K562 (cell line): ENCODE results near the gene C17orf75. TPM values are rescaled to one million over a fixed set of nuclear protein-coding genes. Genes with fewer than 3 reads are reported as not detected.

Experiments
- ATAC-seq: fragments of 200-7000 bp; cut with Tn5 transposase; 3 replicates; pipeline ENCODE4 v1.9.1; 2020; ENCODE audit warnings: moderate library complexity
- BruUV-seq: library from RNA; stranded (reverse); fragments of 400-500 nt; replicated peaks from 2 replicates; lab custom pipeline; 2021; lab: Mats Ljungman, UMichigan
- CTCF ChIA-PET: fragments of 300-600 bp; formaldehyde crosslinking; extraction: SDS; loops from one replicate; lab custom pipeline; 2021; ENCODE audit warnings: low intra/inter-chr PET ratio; lab: Yijun Ruan, JAX
- POLR2A ChIA-PET: fragments of 300-600, 350-650 bp; sonication (Branson Sonifier 250); formaldehyde crosslinking; extraction: SDS; loops from one replicate; lab custom pipeline; 2021; ENCODE audit warnings: antibody characterized with exemption, inconsistent platforms; lab: Yijun Ruan, JAX
- DNase-seq, 4 experiments: peaks; one replicate each; pipeline versions ENCODE4 v3.0.0 to v3.0.0-alpha.2; 2011 to 2018; ENCODE audit warnings: low spot score in 3 of 4, mixed read lengths in 3 of 4; ENCODE audit errors: extremely low read depth in 1 of 4
- FAIRE-seq: peaks from 2 replicates; lab custom pipeline; 2011; peaks lifted over from hg19 to GRCh38; lab: Jason Lieb, UNC
- H2AFZ ChIP-seq: 2 replicates; pipeline ENCODE4 v1.6.0; 2011; ENCODE audit warnings: low read depth, low read length, control low read depth, inconsistent platforms
- H3K27ac ChIP-seq: fragments of 200-600 bp; 3 replicates; pipeline ENCODE4 v1.8.0; 2011; ENCODE audit warnings: low read depth, mild to moderate bottlenecking, control low read depth, inconsistent platforms, low read length, moderate library complexity, mixed read lengths; ENCODE audit errors: extremely low read depth
- H3K27me3 ChIP-seq, 2 experiments: fragments of 300-600 bp in 1 of 2; 2 replicates in 1 of 2; 3 replicates in 1 of 2; pipeline versions ENCODE4 v1.6.0 to v1.8.0; 2011; ENCODE audit warnings: inconsistent platforms in 2 of 2, low read length in 2 of 2, mild to moderate bottlenecking in 1 of 2, mixed read lengths in 1 of 2, moderate library complexity in 1 of 2; ENCODE audit not compliant: control insufficient read depth in 2 of 2, insufficient read depth in 2 of 2
- H3K36me3 ChIP-seq: fragments of 300-600 bp; 3 replicates; pipeline ENCODE4 v1.8.0; 2011; ENCODE audit warnings: mild to moderate bottlenecking, low read length, inconsistent platforms; ENCODE audit not compliant: control insufficient read depth, insufficient read depth
- H3K4me1 ChIP-seq, 2 experiments: fragments of 200-600 bp in 1 of 2; replicated peaks in 1 of 2; 2 replicates in 1 of 2; 3 replicates in 1 of 2; pipeline versions ENCODE4 v1.5.1 to v1.8.0; 2011; ENCODE audit warnings: inconsistent platforms in 2 of 2, low read length in 2 of 2, mild to moderate bottlenecking in 1 of 2, mixed read lengths in 1 of 2, moderate library complexity in 1 of 2; ENCODE audit not compliant: control insufficient read depth in 2 of 2, insufficient read depth in 2 of 2
- H3K4me2 ChIP-seq: 2 replicates; pipeline ENCODE4 v1.6.1; 2011; ENCODE audit warnings: low read length, control low read depth, inconsistent platforms, mixed read lengths; ENCODE audit not compliant: insufficient read depth
- H3K4me3 ChIP-seq: fragments of 200-600 bp; sonication (generic), shearing (Covaris generic); 2 replicates; pipeline ENCODE4 v1.5.1; 2016; ENCODE audit warnings: control low read depth, inconsistent platforms
- H3K79me2 ChIP-seq: fragments of 200-600 bp; 3 replicates; pipeline ENCODE4 v1.8.0; 2011; ENCODE audit warnings: low read length, inconsistent platforms; ENCODE audit not compliant: control insufficient read depth, insufficient read depth
- H3K9ac ChIP-seq, 2 experiments: 2 replicates each; pipeline versions ENCODE4 v1.6.0 to v1.6.1; 2011; ENCODE audit warnings: low read depth in 2 of 2, low read length in 2 of 2, control low read depth in 1 of 2, inconsistent platforms in 1 of 2, mild to moderate bottlenecking in 1 of 2, mixed read lengths in 1 of 2; ENCODE audit not compliant: insufficient read depth in 1 of 2
- H3K9me1 ChIP-seq: one replicate; pipeline ENCODE4 v1.6.0; 2011; ENCODE audit warnings: inconsistent platforms, mild to moderate bottlenecking, low read length, moderate library complexity; ENCODE audit not compliant: control insufficient read depth, insufficient read depth
- H3K9me3 ChIP-seq: replicated peaks from 2 replicates; pipeline ENCODE4 v1.5.1; 2011; ENCODE audit warnings: low read depth, low read length, inconsistent platforms; ENCODE audit not compliant: control insufficient read depth, insufficient read depth
- H4K20me1 ChIP-seq: replicated peaks from 2 replicates; pipeline ENCODE4 v1.6.1; 2011; ENCODE audit warnings: low read length, inconsistent platforms, mixed read lengths; ENCODE audit not compliant: control insufficient read depth, insufficient read depth
- ATF6 ChIP-seq: sonication (generic); formaldehyde crosslinking; IDR thresholded peaks from 2 replicates; pipeline ENCODE4 v1.4.0; 2020; ENCODE audit warnings: mild to moderate bottlenecking, missing genetic modification reagents
- BRF2 ChIP-seq: IDR thresholded peaks from 3 replicates; pipeline ENCODE4 v1.6.1; 2011; ENCODE audit warnings: borderline replicate concordance, mild to moderate bottlenecking; ENCODE audit not compliant: insufficient read length, insufficient read depth
- CBFA2T3 ChIP-seq: fragments of 450-650 bp; IDR thresholded peaks from 2 replicates; pipeline ENCODE4 v1.6.1; 2017
- FOXJ2 ChIP-seq: fragments of 200-800 bp; sonication (Bioruptor generic); IDR thresholded peaks from 2 replicates; pipeline ENCODE4 v1.6.1; 2016; ENCODE audit warnings: missing genetic modification characterization, missing compliant biosample characterization
- HES1 ChIP-seq: fragments of 450-650 bp; IDR thresholded peaks from 2 replicates; pipeline ENCODE4 v1.6.1; 2016; ENCODE audit warnings: low read depth, mild to moderate bottlenecking, moderate library complexity
- MAFK ChIP-seq: IDR thresholded peaks from 2 replicates; pipeline ENCODE4 v1.6.1; 2011; ENCODE audit warnings: low read length, improper control_type of control experiment
- MXD1 ChIP-seq: fragments of 250-450 bp; sonication (Bioruptor Pico); IDR thresholded peaks from 2 replicates; pipeline ENCODE4 v1.8.0; 2021; ENCODE audit warnings: borderline replicate concordance, mild to moderate bottlenecking, moderate library complexity; ENCODE audit not compliant: poor library complexity, severe bottlenecking
- POLR2G ChIP-seq: fragments of 200-400 bp; formaldehyde crosslinking; IDR thresholded peaks from 2 replicates; pipeline ENCODE4 v1.6.1; 2017; ENCODE audit warnings: low read depth, mild to moderate bottlenecking, antibody characterized with exemption, low read length, moderate library complexity
- STAT5B ChIP-seq: fragments of 250-450 bp; sonication (Bioruptor Pico); IDR thresholded peaks from 2 replicates; pipeline ENCODE4 v1.8.0; 2021; ENCODE audit warnings: mild to moderate bottlenecking, inconsistent platforms
- U2AF2 ChIP-seq: fragments of 200-400 bp; formaldehyde crosslinking; optimal IDR thresholded peaks from 2 replicates; pipeline ENCODE3; 2017; ENCODE audit warnings: low read depth, mild to moderate bottlenecking, low read length
- ZBTB7A ChIP-seq: IDR thresholded peaks from 2 replicates; pipeline ENCODE4 v1.6.1; 2011; ENCODE audit warnings: low read depth, mild to moderate bottlenecking, low read length, moderate library complexity, borderline replicate concordance; ENCODE audit not compliant: control insufficient read depth
- ZMIZ1 ChIP-seq, 2 experiments: fragments of 150-350 bp in 1 of 2; IDR thresholded peaks; 2 replicates each; pipeline ENCODE4 v1.6.1; 2012 to 2016; ENCODE audit warnings: low read depth in 2 of 2, low read length in 2 of 2, mild to moderate bottlenecking in 1 of 2, moderate library complexity in 1 of 2
- WGBS: fragments of 100-300 bp; shearing (Covaris generic); methylation state at CpG from one replicate; pipeline ENCODE4 v1.1.6; 2016; ENCODE audit warnings: low coverage, mixed read lengths; ENCODE audit not compliant: insufficient coverage; ENCODE audit errors: missing lambda C conversion rate; 5-methylcytosine and 5-hydroxymethylcytosine counted together
- in situ Hi-C: fragments of 300-500 bp; cut with MboI; formaldehyde crosslinking; loops from 4 replicates; pipeline ENCODE4 v1.15.0; 2018; ENCODE audit warnings: inconsistent platforms, mixed read lengths
- intact Hi-C: fragments of 100-400 bp; cut with micrococcal nuclease; formaldehyde crosslinking; loops from 2 replicates; pipeline ENCODE4 v1.14.2; 2022
- polyA plus RNA-seq, 8 experiments: library from polyadenylated mRNA; depleted of rRNA in 4 of 8; stranded (reverse) in 5 of 8; unstranded in 3 of 8; fragments of >200 nt; fragmentation: Nextera tagmentation in 2 of 8; fragmentation: Illumina TruSeq in 1 of 8; extraction: Ambion mirVana in 2 of 8; extraction: Trizol in 1 of 8; gene quantifications; 2 replicates each; pipeline versions ENCODE4 v1.2.1 to v1.2.3, GENCODE V29; 2011 to 2014; ENCODE audit warnings: inconsistent platforms in 1 of 8, missing spikeins in 1 of 8
- total RNA-seq, 7 experiments: library from RNA; depleted of rRNA in 6 of 7; stranded (reverse); fragments of >200 nt in 6 of 7; fragmentation: Illumina TruSeq in 2 of 7; extraction: Trizol in 2 of 7; gene quantifications; 2 replicates each; pipeline versions ENCODE4 v1.2.1 to v1.2.3, GENCODE V29; 2011 to 2021; ENCODE audit warnings: low replicate concordance in 1 of 7

Gene C17orf75
- total and polyA plus RNA-seq, 9 of the 15 experiments (the other 6 are each of a cell fraction or from before 2014, with no cell fraction given): 15.5 to 55.7 (median 18.5) TPM

- in situ Hi-C loops: no loop called here
- Histone ChIP-seq H3K9me1 (no peaks in the 10 kb centered on the region), H3K9me3 (no peaks in the 10 kb centered on the region), H3K4me3 (no peak overlapping the region), H2AFZ (peak overlapping the region; percentile 72), H3K36me3 (no peaks in the 10 kb centered on the region), H4K20me1 (no peaks in the 10 kb centered on the region), H3K4me2 (peak overlapping the region; percentile 48), H3K27ac (no peak overlapping the region), H3K4me1 (peaks cover 27 to 50% of the 10 kb centered on the region in 2 experiments; a peak in 4 of 5 replicates), H3K9ac (peak overlapping the region in 1 of 2 experiments; percentile 81; a peak in 2 of 4 replicates), H3K27me3 (no peaks in the 10 kb centered on the region), H3K79me2 (no peaks in the 10 kb centered on the region)
- ChIA-PET CTCF (no interaction called here), POLR2A (interaction anchor here (0.7 to 1.0 kb wide), 2 partner anchors 17 to 19 kb away, joined by 3 to 6 read pairs; no protein-coding TSS in a partner anchor)
- DNase-seq (peak; percentile 70 to 92 (median 76)), FAIRE-seq (peak; percentile 96), ATAC-seq (peak; percentile 92)
- BruUV-seq: no TSS peak
- WGBS: 32% methylated on average over 15 of the region's 21 CpGs
- intact Hi-C loops: no loop called here
- no peak for TF ChIP-seq U2AF2
- TF ChIP-seq HES1: no peak
- peak; percentile 70; the same call in 1 of the 2 replicates for TF ChIP-seq ZBTB7A
- peak; percentile 89 for TF ChIP-seq CBFA2T3
- TF ChIP-seq MXD1: no peak
- TF ChIP-seq MAFK: no peak
- TF ChIP-seq ZMIZ1 (IDR thresholded peaks at IDR 0.05; ENCODE audit: low read depth in 2 of 2, low read length in 2 of 2): no peak
- TF ChIP-seq STAT5B (CRISPR knock-in tag): no peak
- TF ChIP-seq BRF2: no peak
- no peak for TF ChIP-seq ATF6
- no peak for TF ChIP-seq FOXJ2
- peak; percentile 31; the same call in 1 of the 2 replicates for TF ChIP-seq POLR2G
These were observed 61.9 kb downstream of the C17orf75 start for GRCh38 chr17:32279891-32280716.
